CD8-positive, alpha-beta memory T cell (primary cell): ENCODE results near the gene EHBP1L1. TPM values are rescaled to one million over a fixed set of nuclear protein-coding genes. Genes with fewer than 3 reads are reported as not detected.

Experiments used
- CTCF ChIA-PET: fragments of 350-600 bp; sonication (Branson Sonifier 250); formaldehyde crosslinking; loops from one replicate; lab custom pipeline; 2021; ENCODE audit warnings: antibody characterized with exemption; lab: Charles Lee
- POLR2A ChIA-PET: fragments of 350-600 bp; sonication (Branson Sonifier 250); formaldehyde crosslinking; loops from one replicate; lab custom pipeline; 2021; ENCODE audit warnings: antibody characterized with exemption; lab: Charles Lee
- DNase-seq, 5 donors: peaks; one replicate each; pipeline versions ENCODE4 v3.0.0 to v3.0.0-alpha.2; 2020 to 2022; ENCODE audit warnings: mixed read lengths in 1 of 5
- H3K27ac ChIP-seq: one replicate; pipeline ENCODE4 v1.7.0; 2013; ENCODE audit warnings: low read depth, mild to moderate bottlenecking, low read length, moderate library complexity
- H3K27me3 ChIP-seq: 2 replicates; pipeline ENCODE4 v1.7.0; 2013; ENCODE audit warnings: low read length, mild to moderate bottlenecking; ENCODE audit not compliant: insufficient read depth, poor library complexity, severe bottlenecking
- H3K36me3 ChIP-seq: 2 replicates; pipeline ENCODE4 v1.7.0; 2013; ENCODE audit warnings: mild to moderate bottlenecking, low read length, moderate library complexity; ENCODE audit not compliant: insufficient read depth
- H3K4me1 ChIP-seq: 2 replicates; pipeline ENCODE4 v1.7.0; 2013; ENCODE audit warnings: mild to moderate bottlenecking, low read length, moderate library complexity; ENCODE audit not compliant: insufficient read depth
- H3K4me3 ChIP-seq: 2 replicates; pipeline ENCODE4 v1.7.0; 2013; ENCODE audit warnings: mild to moderate bottlenecking, low read length
- H3K9me3 ChIP-seq: 2 replicates; pipeline ENCODE4 v1.7.0; 2013; ENCODE audit warnings: mild to moderate bottlenecking, low read length
- H3K27ac Mint-ChIP-seq, 8 donors: one replicate each; pipeline ENCODE4 v1.8.0; 2020 to 2021; ENCODE audit warnings: mixed read lengths in 8 of 8, mild to moderate bottlenecking in 6 of 8, inconsistent platforms in 3 of 8, moderate library complexity in 3 of 8
- H3K27me3 Mint-ChIP-seq, 2 donors: one replicate each; pipeline ENCODE4 v1.8.0; 2020 to 2021; ENCODE audit warnings: mixed read lengths in 2 of 2, mild to moderate bottlenecking in 1 of 2, moderate library complexity in 1 of 2
- H3K36me3 Mint-ChIP-seq, 3 donors: one replicate each; pipeline ENCODE4 v1.8.0; 2020 to 2021; ENCODE audit warnings: mixed read lengths in 3 of 3, inconsistent platforms in 1 of 3, mild to moderate bottlenecking in 1 of 3
- H3K4me1 Mint-ChIP-seq, 3 donors: one replicate each; pipeline ENCODE4 v1.8.0; 2020 to 2021; ENCODE audit warnings: mixed read lengths in 3 of 3, inconsistent platforms in 1 of 3, mild to moderate bottlenecking in 1 of 3
- H3K4me3 Mint-ChIP-seq, 7 donors: one replicate each; pipeline ENCODE4 v1.8.0; 2020 to 2021; ENCODE audit warnings: mixed read lengths in 7 of 7, mild to moderate bottlenecking in 6 of 7, moderate library complexity in 4 of 7, inconsistent platforms in 2 of 7
- H3K9me3 Mint-ChIP-seq, 5 donors: one replicate each; pipeline ENCODE4 v1.8.0; 2020 to 2022; ENCODE audit warnings: mixed read lengths in 5 of 5, mild to moderate bottlenecking in 3 of 5, moderate library complexity in 2 of 5, inconsistent platforms in 1 of 5
- polyA plus RNA-seq: library from polyadenylated mRNA; unstranded; fragments of 300-500 nt; fragmentation: Illumina TruSeq; gene quantifications from one replicate; pipeline ENCODE4 v1.2.3, GENCODE V29; 2021
- total RNA-seq, 2 experiments: library from RNA; stranded (reverse); gene quantifications; one replicate each; pipeline ENCODE4 v1.2.3, GENCODE V29; 2021

EHBP1L1 gene
- total and polyA plus RNA-seq, 3 experiments from 2014 or later, result 25.1 to 100 (median 97.3) TPM

DNA sequence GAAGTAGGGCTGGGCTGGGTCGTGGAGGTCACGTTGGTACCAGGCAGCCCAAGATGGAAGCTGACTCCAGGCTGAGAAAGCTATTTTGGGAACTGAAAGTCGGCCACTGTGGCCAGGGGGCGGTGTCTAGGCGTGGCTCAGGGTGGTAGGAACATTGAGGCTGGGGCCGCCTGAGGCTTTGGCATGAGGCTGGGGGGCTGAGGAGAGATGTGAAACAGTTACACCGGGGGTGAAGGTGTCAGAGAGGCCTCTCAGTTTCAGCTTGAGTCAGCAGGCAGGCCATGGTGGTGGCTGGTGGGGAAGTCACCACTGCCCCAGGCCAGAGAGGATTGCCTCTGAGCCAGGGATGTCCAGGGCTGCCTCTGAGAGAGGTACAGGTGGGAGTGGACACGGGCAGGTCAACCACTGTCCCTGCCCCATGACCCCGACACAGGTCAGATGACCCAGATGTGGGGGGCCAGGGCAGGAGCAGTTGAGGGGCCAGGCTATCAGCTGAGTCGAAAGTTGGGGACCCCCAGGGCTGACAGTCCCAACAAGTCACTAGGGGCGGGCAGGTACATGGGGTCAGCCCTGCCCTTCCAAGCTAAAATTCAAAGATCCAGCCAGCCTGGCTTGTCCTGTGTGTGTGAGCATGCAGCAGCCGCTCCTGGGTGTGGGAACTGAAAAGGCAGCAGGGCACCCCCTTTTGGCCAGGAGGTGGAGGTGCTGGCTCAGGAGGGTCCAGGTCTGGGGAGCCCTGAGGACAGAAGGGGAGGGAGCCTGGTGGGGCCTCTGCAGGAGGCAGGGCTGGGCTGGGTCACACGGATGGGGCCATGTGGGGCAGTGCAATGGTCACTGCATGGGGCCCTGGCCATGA is 12.6 kb downstream of the EHBP1L1 start:
- Histone ChIP-seq H3K4me1 (peaks cover 17% of the 10 kb centered on the region), H3K27me3 (no peaks in the 10 kb centered on the region), H3K4me3 (no peak overlapping the region), H3K36me3 (peaks cover 11% of the 10 kb centered on the region), H3K9me3 (no peaks in the 10 kb centered on the region), H3K27ac (no peak overlapping the region)
- Mint-ChIP-seq H3K27me3 (no peaks in the 10 kb centered on the region), H3K4me3 (peak overlapping the region in 4 of 7 donors; percentile 19 to 57 (median 40)), H3K36me3 (peaks cover 0 to 56% (median 1%) of the 10 kb centered on the region in 3 donors), H3K27ac (peak overlapping the region; percentile 81 to 97 (median 88)), H3K9me3 (no peaks in the 10 kb centered on the region), H3K4me1 (peaks cover 18 to 29% (median 23%) of the 10 kb centered on the region in 3 donors)
- CTCF ChIA-PET, result interaction anchor here (0.7 to 11.9 kb wide), 17 partner anchors 9 to 434 kb away, joined by 3 to 258 read pairs (median 4); partner anchors contain the start of genes EHBP1L1, FAM89B, SCYL1 and SIPA1
- POLR2A ChIA-PET, result interaction anchor here (0.6 to 4.7 kb wide), 7 partner anchors 12 to 111 kb away, joined by 3 to 32 read pairs (median 4); partner anchors contain the start of gene EHBP1L1
- DNase-seq, result peak; percentile 63 to 88 (median 75)

DNA sequence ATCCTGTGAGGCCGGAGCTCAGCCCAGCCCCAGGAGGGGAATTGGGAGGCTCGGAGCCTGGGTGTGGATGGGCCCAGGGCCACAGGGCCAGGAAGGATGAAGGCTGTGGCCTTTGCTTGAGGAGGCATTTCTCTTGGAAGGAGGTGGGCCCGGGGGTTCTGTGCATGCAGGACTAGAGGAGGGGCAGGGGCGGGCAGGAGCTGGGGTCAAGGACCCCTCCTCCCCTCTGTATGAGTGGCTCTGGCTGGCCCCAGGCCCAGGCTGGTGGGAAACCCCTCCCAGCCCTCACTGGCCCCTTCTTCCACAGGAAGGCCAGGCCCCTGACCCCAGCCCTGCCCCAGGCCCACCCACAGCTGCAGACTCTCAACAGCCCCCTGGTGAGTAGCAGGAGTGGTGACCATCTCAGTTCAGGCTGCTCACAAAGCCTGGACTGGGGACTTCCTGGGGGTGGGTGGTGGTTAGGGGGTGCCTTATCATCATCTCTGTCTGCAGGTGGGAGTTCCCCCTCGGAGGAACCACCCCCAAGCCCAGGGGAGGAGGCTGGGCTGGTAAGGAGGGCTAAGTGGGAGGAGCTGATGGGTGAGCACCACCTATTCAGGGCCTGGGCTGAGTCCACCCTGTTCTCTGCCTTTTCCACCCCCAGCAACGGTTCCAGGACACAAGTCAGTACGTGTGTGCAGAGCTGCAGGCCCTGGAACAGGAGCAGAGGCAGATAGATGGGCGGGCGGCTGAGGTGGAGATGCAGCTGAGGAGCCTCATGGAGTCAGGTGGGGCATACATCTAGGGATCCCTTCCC is 13.8 kb downstream of the EHBP1L1 start:
- Histone ChIP-seq H3K4me3 (no peak overlapping the region), H3K27ac (no peak overlapping the region), H3K36me3 (peaks cover 11% of the 10 kb centered on the region), H3K9me3 (no peaks in the 10 kb centered on the region), H3K27me3 (no peaks in the 10 kb centered on the region), H3K4me1 (peaks cover 17% of the 10 kb centered on the region)
- no peaks in the 10 kb centered on the region for H3K27me3 Mint-ChIP-seq
- peaks cover 16 to 32% (median 23%) of the 10 kb centered on the region in 3 donors for H3K4me1 Mint-ChIP-seq
- ChIA-PET CTCF (interaction anchor here (1.5 to 11.9 kb wide), 7 partner anchors 8 to 173 kb away, joined by 4 to 258 read pairs (median 24); partner anchors contain the start of genes EHBP1L1, FAM89B and ZNRD2), POLR2A (interaction anchor here (0.9 kb wide), 1 partner anchor 49 kb away, joined by 3 read pairs; no protein-coding TSS in a partner anchor)
- peak overlapping the region in 3 of 8 donors; percentile 23 to 95 (median 88) for H3K27ac Mint-ChIP-seq
- peaks cover 0 to 49% (median 1%) of the 10 kb centered on the region in 3 donors for H3K36me3 Mint-ChIP-seq
- DNase-seq, result peak in 1 of 5 donors; percentile 27
- no peaks in the 10 kb centered on the region for H3K9me3 Mint-ChIP-seq
- no peak overlapping the region for H3K4me3 Mint-ChIP-seq

DNA sequence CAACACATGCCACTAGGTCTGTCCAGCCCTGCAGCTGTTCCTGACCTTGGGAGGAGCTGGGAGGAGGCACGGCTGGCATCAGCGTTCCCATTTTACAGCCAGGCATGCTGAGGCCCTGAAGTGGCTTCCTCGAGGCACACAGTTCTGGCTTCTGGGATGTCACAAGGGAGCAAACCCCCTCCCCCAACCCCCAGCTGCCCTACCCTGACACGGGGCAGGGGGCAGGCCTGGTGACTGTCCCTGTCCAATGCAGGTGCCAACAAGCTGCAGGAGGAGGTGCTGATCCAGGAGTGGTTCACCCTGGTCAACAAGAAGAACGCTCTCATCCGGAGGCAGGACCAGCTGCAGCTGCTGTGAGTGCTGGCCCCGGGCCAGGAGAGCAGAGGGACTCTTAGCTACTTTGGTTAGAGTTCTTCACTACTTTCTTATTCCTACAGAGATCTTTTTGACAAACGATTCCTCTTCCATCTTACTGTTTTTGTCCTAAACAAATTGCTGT is 14.4 kb downstream of the EHBP1L1 start:
- peaks cover 0 to 49% (median 1%) of the 10 kb centered on the region in 3 donors for H3K36me3 Mint-ChIP-seq
- H3K27ac ChIP-seq, result no peak overlapping the region
- H3K36me3 ChIP-seq, result peaks cover 11% of the 10 kb centered on the region
- H3K27ac Mint-ChIP-seq, result peak overlapping the region in 2 of 8 donors; percentile 66
- H3K4me1 Mint-ChIP-seq, result peaks cover 20 to 37% (median 28%) of the 10 kb centered on the region in 3 donors
- no peaks in the 10 kb centered on the region for H3K27me3 Mint-ChIP-seq
- ChIA-PET CTCF (interaction anchor here (3.5 to 11.9 kb wide), 5 partner anchors 12 to 49 kb away, joined by 17 to 258 read pairs (median 45); partner anchors contain the start of genes EHBP1L1, FAM89B and ZNRD2), POLR2A (interaction anchor here (0.9 kb wide), 1 partner anchor 49 kb away, joined by 3 read pairs; no protein-coding TSS in a partner anchor)
- peaks cover 23% of the 10 kb centered on the region for H3K4me1 ChIP-seq
- no peaks in the 10 kb centered on the region for H3K9me3 Mint-ChIP-seq
- no peak overlapping the region for H3K4me3 ChIP-seq
- H3K27me3 ChIP-seq, result no peaks in the 10 kb centered on the region
- H3K9me3 ChIP-seq, result no peaks in the 10 kb centered on the region
- no peak for DNase-seq
- no peak overlapping the region for H3K4me3 Mint-ChIP-seq

DNA sequence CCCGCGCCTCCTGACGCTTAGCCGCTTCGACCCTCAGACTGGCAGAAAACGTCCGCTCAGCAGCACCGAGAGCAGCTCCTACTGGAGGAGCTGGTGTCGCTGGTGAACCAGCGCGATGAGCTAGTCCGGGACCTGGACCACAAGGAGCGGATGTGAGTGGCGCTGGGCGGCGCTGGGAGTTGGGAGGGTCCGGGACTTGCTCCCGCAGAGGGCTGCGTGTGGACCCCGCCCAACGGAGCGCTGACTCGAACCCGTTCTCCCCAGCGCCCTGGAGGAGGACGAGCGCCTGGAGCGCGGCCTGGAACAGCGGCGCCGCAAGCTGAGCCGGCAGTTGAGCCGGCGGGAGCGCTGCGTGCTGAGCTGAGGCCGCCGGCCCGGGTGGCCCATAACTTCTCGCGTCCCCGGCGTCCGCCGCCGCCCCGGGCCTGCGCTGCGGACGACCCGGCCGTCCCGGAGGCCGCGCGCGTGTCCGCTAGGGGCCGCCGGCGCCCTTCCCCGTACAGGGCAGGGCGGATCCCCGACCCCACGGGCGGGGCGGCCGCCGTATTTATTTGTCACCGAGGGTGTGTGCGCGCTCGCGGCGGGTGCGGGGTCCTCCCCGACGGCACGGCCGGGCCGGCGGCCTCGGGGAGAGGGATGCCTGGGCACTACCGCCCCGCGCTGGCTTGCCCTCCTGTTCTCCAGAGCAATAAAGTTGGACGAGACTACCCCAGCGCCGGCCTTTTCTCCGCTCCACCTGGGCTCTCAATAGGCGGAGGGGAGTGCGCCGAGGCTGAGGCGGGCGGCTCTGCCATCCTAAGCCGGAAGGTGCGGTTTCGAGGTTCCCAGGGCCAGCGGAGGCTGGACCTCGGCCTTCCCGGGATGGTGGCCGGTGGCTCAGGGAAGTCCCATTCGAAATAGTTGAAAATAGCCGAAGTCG is 16.3 kb downstream of the EHBP1L1 start:
- Mint-ChIP-seq H3K4me3 (no peak overlapping the region), H3K4me1 (peaks cover 23 to 34% (median 26%) of the 10 kb centered on the region in 3 donors), H3K27ac (no peak overlapping the region), H3K9me3 (no peaks in the 10 kb centered on the region), H3K27me3 (no peaks in the 10 kb centered on the region), H3K36me3 (peaks cover 0 to 36% (median 1%) of the 10 kb centered on the region in 3 donors)
- POLR2A ChIA-PET, result interaction anchor here (1.2 to 1.7 kb wide), 2 partner anchors 16 to 26 kb away, joined by 4 to 6 read pairs; partner anchors contain the start of gene EHBP1L1
- Histone ChIP-seq H3K27ac (no peak overlapping the region), H3K4me1 (peaks cover 31% of the 10 kb centered on the region), H3K27me3 (no peaks in the 10 kb centered on the region), H3K4me3 (no peak overlapping the region), H3K9me3 (no peaks in the 10 kb centered on the region), H3K36me3 (peaks cover 11% of the 10 kb centered on the region)
- DNase-seq, result no peak
- CTCF ChIA-PET, result interaction anchor here (1.0 to 11.9 kb wide), 10 partner anchors 9 to 225 kb away, joined by 3 to 258 read pairs (median 9); partner anchors contain the start of genes EHBP1L1, FAM89B, SCYL1 and ZNRD2

DNA sequence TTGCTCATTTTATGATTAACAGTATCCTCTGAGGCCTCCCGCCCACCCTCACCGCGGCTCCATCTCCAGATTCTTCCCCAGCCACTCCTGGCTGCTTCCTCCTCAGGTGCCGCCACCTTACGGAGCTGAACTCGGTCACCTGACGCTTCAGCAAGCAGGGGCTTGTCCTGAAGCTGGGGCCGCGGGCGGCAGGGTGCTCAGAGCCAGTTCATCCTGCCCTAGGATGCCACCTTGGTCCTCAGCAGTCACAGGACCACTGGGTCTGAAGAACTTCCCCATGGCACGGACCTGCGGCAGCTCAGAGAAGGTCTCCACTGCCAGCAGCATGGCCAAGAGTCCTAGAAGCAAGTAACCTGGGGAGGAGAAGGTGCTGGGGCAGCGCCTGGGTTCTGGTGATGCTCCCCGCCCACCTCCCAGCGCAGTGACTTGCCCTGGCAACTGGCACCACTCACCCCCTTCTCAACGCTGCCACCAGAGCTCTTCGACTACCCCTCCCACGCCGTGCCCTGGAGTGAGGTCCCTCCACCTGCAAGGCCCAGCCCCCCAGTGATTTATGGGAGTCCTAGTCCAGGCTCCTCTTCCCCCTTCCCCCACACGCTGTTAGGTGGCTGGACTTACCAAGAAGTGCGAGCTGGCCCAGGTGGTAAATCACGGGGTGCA is 17.1 kb downstream of the EHBP1L1 start:
- Mint-ChIP-seq H3K27ac (peak overlapping the region in 1 of 8 donors; percentile 54), H3K4me1 (peaks cover 17 to 27% (median 18%) of the 10 kb centered on the region in 3 donors), H3K9me3 (no peaks in the 10 kb centered on the region), H3K27me3 (no peaks in the 10 kb centered on the region), H3K36me3 (peaks cover 0 to 41% (median 1%) of the 10 kb centered on the region in 3 donors), H3K4me3 (peak overlapping the region in 1 of 7 donors; percentile 69)
- Histone ChIP-seq H3K9me3 (no peaks in the 10 kb centered on the region), H3K27ac (no peak overlapping the region), H3K4me3 (no peak overlapping the region), H3K36me3 (peaks cover 17% of the 10 kb centered on the region), H3K4me1 (peaks cover 24% of the 10 kb centered on the region), H3K27me3 (no peaks in the 10 kb centered on the region)
- ChIA-PET CTCF (interaction anchor here (1.0 to 11.9 kb wide), 19 partner anchors 10 to 226 kb away, joined by 3 to 258 read pairs (median 6); partner anchors contain the start of genes EHBP1L1, FAM89B, PCNX3 and SCYL1), POLR2A (interaction anchor here (0.9 to 2.0 kb wide), 5 partner anchors 16 to 52 kb away, joined by 3 to 8 read pairs (median 4); partner anchors contain the start of genes EHBP1L1 and MAP3K11)
- no peak for DNase-seq
